H9 (cell line): ENCODE measurements around the gene MLST8. TPM values are rescaled to one million over a fixed set of nuclear protein-coding genes. Genes with fewer than 3 reads are reported as not detected.

Experiments used
- DNase-seq: peaks from one replicate; pipeline ENCODE4 v3.0.0-alpha.2; 2017
- H2AFZ ChIP-seq: one replicate; pipeline ENCODE4 v1.6.1; 2013; ENCODE audit warnings: mild to moderate bottlenecking, low read length, control low read depth, moderate library complexity
- H2AK5ac ChIP-seq: 2 replicates; pipeline ENCODE4 v1.6.1; 2013; ENCODE audit warnings: low read length, control low read depth, mixed read lengths; ENCODE audit not compliant: insufficient read length
- H2BK120ac ChIP-seq: one replicate; pipeline ENCODE4 v1.6.1; 2013; ENCODE audit warnings: low read depth, mild to moderate bottlenecking, low read length, control low read depth, inconsistent platforms; ENCODE audit not compliant: poor library complexity, severe bottlenecking
- H2BK12ac ChIP-seq: 2 replicates; pipeline ENCODE4 v1.6.1; 2013; ENCODE audit warnings: low read length, control low read depth, mixed read lengths, low read depth; ENCODE audit not compliant: insufficient read length
- H2BK15ac ChIP-seq: 2 replicates; pipeline ENCODE4 v1.6.1; 2013; ENCODE audit warnings: low read depth, low read length, control low read depth
- H2BK20ac ChIP-seq: one replicate; pipeline ENCODE4 v1.6.1; 2013; ENCODE audit warnings: low read depth, mild to moderate bottlenecking, low read length, control low read depth, inconsistent platforms; ENCODE audit not compliant: poor library complexity, severe bottlenecking
- H2BK5ac ChIP-seq: 2 replicates; pipeline ENCODE4 v1.6.1; 2013; ENCODE audit warnings: low read length, control low read depth, mixed read lengths; ENCODE audit not compliant: insufficient read length
- H3K14ac ChIP-seq: 2 replicates; pipeline ENCODE4 v1.6.1; 2013; ENCODE audit warnings: low read length, control low read depth; ENCODE audit not compliant: insufficient read depth
- H3K18ac ChIP-seq: 2 replicates; pipeline ENCODE4 v1.6.1; 2013; ENCODE audit warnings: low read depth, mild to moderate bottlenecking, mixed read lengths, low read length, control low read depth; ENCODE audit not compliant: insufficient read length
- H3K23ac ChIP-seq: 2 replicates; pipeline ENCODE4 v1.6.1; 2013; ENCODE audit warnings: low read length, control low read depth, mixed read lengths, low read depth; ENCODE audit not compliant: insufficient read length
- H3K23me2 ChIP-seq: 2 replicates; pipeline ENCODE4 v1.6.1; 2013; ENCODE audit warnings: low read depth, mild to moderate bottlenecking, mixed read lengths, low read length, control low read depth; ENCODE audit not compliant: insufficient read length, poor library complexity, severe bottlenecking
- H3K27ac ChIP-seq: 2 replicates; pipeline ENCODE4 v1.5.1; 2013; ENCODE audit warnings: low read length, control low read depth, mixed read lengths, low read depth; ENCODE audit not compliant: insufficient read length
- H3K27me3 ChIP-seq: 2 replicates; pipeline ENCODE4 v1.6.1; 2013; ENCODE audit warnings: low read length, control low read depth, inconsistent platforms; ENCODE audit not compliant: insufficient read depth
- H3K4ac ChIP-seq: 2 replicates; pipeline ENCODE4 v1.6.1; 2013; ENCODE audit warnings: low read depth, mild to moderate bottlenecking, control low read depth, inconsistent platforms, low read length, moderate library complexity
- H3K4me1 ChIP-seq: 2 replicates; pipeline ENCODE4 v1.6.1; 2013; ENCODE audit warnings: low read length, control low read depth, inconsistent platforms; ENCODE audit not compliant: insufficient read depth
- H3K4me2 ChIP-seq: 2 replicates; pipeline ENCODE4 v1.6.1; 2013; ENCODE audit warnings: low read length, control low read depth, mixed read lengths; ENCODE audit not compliant: insufficient read length, insufficient read depth
- H3K56ac ChIP-seq: 2 replicates; pipeline ENCODE4 v1.6.1; 2013; ENCODE audit warnings: low read depth, mild to moderate bottlenecking, mixed read lengths, low read length, control low read depth; ENCODE audit not compliant: insufficient read length
- H3K79me1 ChIP-seq: 2 replicates; pipeline ENCODE4 v1.6.1; 2013; ENCODE audit warnings: low read depth, mild to moderate bottlenecking, moderate library complexity, low read length, control low read depth, inconsistent platforms; ENCODE audit not compliant: insufficient read depth, poor library complexity, severe bottlenecking
- H3K79me2 ChIP-seq: 2 replicates; pipeline ENCODE4 v1.6.1; 2013; ENCODE audit warnings: low read length, control low read depth, inconsistent platforms; ENCODE audit not compliant: insufficient read depth
- H3K9ac ChIP-seq: 2 replicates; pipeline ENCODE4 v1.6.1; 2013; ENCODE audit warnings: low read length, control low read depth, mixed read lengths; ENCODE audit not compliant: insufficient read length; ENCODE audit errors: extremely low read depth
- H3K9me3 ChIP-seq: one replicate; pipeline ENCODE4 v1.6.1; 2013; ENCODE audit warnings: low read depth, low read length, inconsistent platforms; ENCODE audit not compliant: control insufficient read depth
- H3T11ph ChIP-seq: one replicate; pipeline ENCODE4 v1.6.1; 2013; ENCODE audit warnings: mild to moderate bottlenecking, low read length, control low read depth, inconsistent platforms
- H4K20me1 ChIP-seq: one replicate; pipeline ENCODE4 v1.6.1; 2013; ENCODE audit not compliant: control insufficient read depth, insufficient read length, insufficient read depth
- H4K5ac ChIP-seq: 2 replicates; pipeline ENCODE4 v1.6.1; 2013; ENCODE audit warnings: low read depth, mild to moderate bottlenecking, mixed read lengths, low read length, control low read depth; ENCODE audit not compliant: insufficient read length
- H4K8ac ChIP-seq: replicated peaks from 2 replicates; pipeline ENCODE4 v1.6.1; 2013; ENCODE audit warnings: low read length, control low read depth, mixed read lengths, low read depth; ENCODE audit not compliant: insufficient read length
- H4K91ac ChIP-seq: 2 replicates; pipeline ENCODE4 v1.6.1; 2013; ENCODE audit warnings: low read depth, mild to moderate bottlenecking, moderate library complexity, mixed read lengths, low read length, control low read depth; ENCODE audit not compliant: insufficient read length
- H3K27ac Mint-ChIP-seq, 3 experiments: 2 replicates in 2 of 3; 3 replicates in 1 of 3; pipeline ENCODE4 v1.8.0; 2020 to 2021; ENCODE audit warnings: mixed read lengths in 3 of 3, mild to moderate bottlenecking in 1 of 3, moderate library complexity in 1 of 3
- H3K27me3 Mint-ChIP-seq: 2 replicates; pipeline ENCODE4 v1.8.0; 2021; ENCODE audit warnings: low read depth, mild to moderate bottlenecking, moderate library complexity, mixed read lengths
- H3K36me3 Mint-ChIP-seq, 3 experiments: 2 replicates in 2 of 3; 3 replicates in 1 of 3; pipeline ENCODE4 v1.8.0; 2020 to 2021; ENCODE audit warnings: low read depth in 3 of 3, mixed read lengths in 3 of 3; ENCODE audit not compliant: insufficient read depth in 1 of 3
- H3K4me1 Mint-ChIP-seq, 2 experiments: 2 replicates each; pipeline ENCODE4 v1.8.0; 2020; ENCODE audit warnings: mixed read lengths in 2 of 2
- H3K4me3 Mint-ChIP-seq, 2 experiments: 2 replicates in 1 of 2; 3 replicates in 1 of 2; pipeline ENCODE4 v1.8.0; 2020 to 2021; ENCODE audit warnings: mild to moderate bottlenecking in 2 of 2, mixed read lengths in 2 of 2, moderate library complexity in 1 of 2
- H3K9me3 Mint-ChIP-seq, 2 experiments: 2 replicates in 1 of 2; 3 replicates in 1 of 2; pipeline ENCODE4 v1.8.0; 2020; ENCODE audit warnings: mild to moderate bottlenecking in 2 of 2, mixed read lengths in 2 of 2, moderate library complexity in 1 of 2
- WGBS: extraction: QIAGEN DNeasy Blood & Tissue Kit; methylation state at CpG from one replicate; pipeline ENCODE4 v1.1.7; 2013; ENCODE audit warnings: missing lambda C conversion rate, low lambda C conversion rate, mixed read lengths; ENCODE audit not compliant: insufficient read length; ENCODE audit errors: extremely low coverage; 5-methylcytosine and 5-hydroxymethylcytosine counted together
- total RNA-seq: library from RNA; stranded (reverse); gene quantifications from 2 replicates; pipeline ENCODE4 v1.2.1, GENCODE V29; 2021
- TF ChIP-seq, protein P1 (sequence below): fragments of 200-600 bp; sonication (generic); conservative IDR thresholded peaks from 3 replicates; pipeline ENCODE4 v1.8.0; 2021; ENCODE audit warnings: antibody characterized with exemption, mild to moderate bottlenecking

Gene MLST8
- total RNA-seq, 1 experiment from 2014 or later, result 74.5 TPM

DNA sequence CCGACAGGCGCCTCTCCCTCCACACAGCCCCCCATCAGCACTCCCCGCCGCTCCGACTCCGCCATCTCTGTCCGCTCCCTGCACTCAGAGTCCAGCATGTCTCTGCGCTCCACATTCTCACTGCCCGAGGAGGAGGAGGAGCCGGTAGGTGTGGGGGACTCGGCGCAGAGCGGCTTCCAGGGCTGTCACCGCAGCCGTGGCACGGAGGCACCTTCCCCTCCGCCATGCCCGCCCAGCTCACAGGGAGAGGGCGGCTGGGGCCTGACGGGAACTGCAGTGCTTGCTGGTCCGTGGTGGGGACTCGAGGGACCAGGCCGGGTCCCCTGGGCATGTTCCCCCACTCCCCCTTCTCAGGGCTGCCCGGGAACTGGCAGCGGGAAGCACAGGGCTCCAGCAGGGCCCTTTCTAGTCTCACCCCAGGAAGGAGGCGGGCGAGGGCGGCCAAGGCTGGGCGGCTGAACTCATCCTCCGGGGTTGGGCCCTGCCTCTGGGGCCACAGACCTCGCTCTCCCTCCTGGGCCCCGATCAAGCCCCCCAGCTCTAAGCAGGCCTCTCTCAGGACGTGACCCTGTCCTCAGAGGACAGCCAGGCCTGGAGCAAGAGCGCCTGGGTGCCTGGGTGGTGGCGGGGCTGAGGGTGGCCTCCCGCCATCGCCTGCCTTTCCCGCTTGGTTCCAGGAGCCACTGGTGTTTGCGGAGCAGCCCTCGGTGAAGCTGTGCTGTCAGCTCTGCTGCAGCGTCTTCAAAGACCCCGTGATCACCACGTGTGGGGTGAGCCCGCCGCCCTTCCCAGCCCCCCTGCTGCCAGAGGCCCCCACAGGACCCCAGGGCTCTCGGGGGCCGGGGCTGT is 34.4 kb upstream of the MLST8 start:
- Histone ChIP-seq H2BK15ac (no peak overlapping the region), H3K23me2 (no peaks in the 10 kb centered on the region), H2BK120ac (no peak overlapping the region), H3K23ac (no peak overlapping the region), H2AFZ (no peak overlapping the region), H3K14ac (no peak overlapping the region), H2BK5ac (no peak overlapping the region), H3K4ac (no peak overlapping the region), H2BK12ac (no peak overlapping the region), H4K5ac (no peak overlapping the region), H2BK20ac (no peak overlapping the region), H4K20me1 (peaks cover 2% of the 10 kb centered on the region), H3K79me2 (no peaks in the 10 kb centered on the region), H3K4me1 (no peaks in the 10 kb centered on the region), H3K27ac (no peak overlapping the region), H3K4me2 (no peak overlapping the region), H2AK5ac (no peak overlapping the region), H3K9ac (no peak overlapping the region), H3K56ac (no peak overlapping the region), H4K8ac (no peak overlapping the region), H4K91ac (no peak overlapping the region), H3K27me3 (no peaks in the 10 kb centered on the region), H3K18ac (no peak overlapping the region), H3K9me3 (no peaks in the 10 kb centered on the region), H3K79me1 (no peaks in the 10 kb centered on the region), H3T11ph (no peak overlapping the region)
- WGBS, result no CpG with 5 or more reads among the region's 47 CpGs
- H3K36me3 Mint-ChIP-seq, result peaks cover 13 to 49% (median 46%) of the 10 kb centered on the region in 3 experiments
- TF ChIP-seq, protein P1, sequence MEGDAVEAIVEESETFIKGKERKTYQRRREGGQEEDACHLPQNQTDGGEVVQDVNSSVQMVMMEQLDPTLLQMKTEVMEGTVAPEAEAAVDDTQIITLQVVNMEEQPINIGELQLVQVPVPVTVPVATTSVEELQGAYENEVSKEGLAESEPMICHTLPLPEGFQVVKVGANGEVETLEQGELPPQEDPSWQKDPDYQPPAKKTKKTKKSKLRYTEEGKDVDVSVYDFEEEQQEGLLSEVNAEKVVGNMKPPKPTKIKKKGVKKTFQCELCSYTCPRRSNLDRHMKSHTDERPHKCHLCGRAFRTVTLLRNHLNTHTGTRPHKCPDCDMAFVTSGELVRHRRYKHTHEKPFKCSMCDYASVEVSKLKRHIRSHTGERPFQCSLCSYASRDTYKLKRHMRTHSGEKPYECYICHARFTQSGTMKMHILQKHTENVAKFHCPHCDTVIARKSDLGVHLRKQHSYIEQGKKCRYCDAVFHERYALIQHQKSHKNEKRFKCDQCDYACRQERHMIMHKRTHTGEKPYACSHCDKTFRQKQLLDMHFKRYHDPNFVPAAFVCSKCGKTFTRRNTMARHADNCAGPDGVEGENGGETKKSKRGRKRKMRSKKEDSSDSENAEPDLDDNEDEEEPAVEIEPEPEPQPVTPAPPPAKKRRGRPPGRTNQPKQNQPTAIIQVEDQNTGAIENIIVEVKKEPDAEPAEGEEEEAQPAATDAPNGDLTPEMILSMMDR, result no peak
- no peaks in the 10 kb centered on the region for H3K4me1 Mint-ChIP-seq
- H3K4me3 Mint-ChIP-seq, result no peak overlapping the region
- no peak overlapping the region for H3K27ac Mint-ChIP-seq
- H3K9me3 Mint-ChIP-seq, result no peaks in the 10 kb centered on the region
- DNase-seq, result no peak
- no peaks in the 10 kb centered on the region for H3K27me3 Mint-ChIP-seq
